Bronchial epithelial cell (primary cell): ENCODE data around the gene SATB1. TPM values are rescaled to one million over a fixed set of nuclear protein-coding genes. Genes with fewer than 3 reads are reported as not detected.

Source experiments
- DNase-seq: peaks from one replicate; pipeline ENCODE4 v3.0.0-alpha.2; 2010; ENCODE audit warnings: low read depth
- FAIRE-seq: peaks from 2 replicates; lab custom pipeline; 2011; peaks lifted over from hg19 to GRCh38; lab: Jason Lieb, UNC
- H3K27me3 ChIP-seq: 2 replicates; pipeline ENCODE4 v1.5.1; 2011; ENCODE audit warnings: low read length; ENCODE audit not compliant: control insufficient read depth, insufficient read depth
- H3K36me3 ChIP-seq: 2 replicates; pipeline ENCODE4 v1.5.1; 2011; ENCODE audit warnings: low read length; ENCODE audit not compliant: control insufficient read depth, insufficient read depth
- H3K4me3 ChIP-seq: 2 replicates; pipeline ENCODE4 v1.5.1; 2011; ENCODE audit warnings: mild to moderate bottlenecking, low read depth, low read length, control low read depth
- total RNA-seq: library from RNA; depleted of rRNA; stranded (reverse); fragments of >200 nt; gene quantifications from 2 replicates; pipeline ENCODE4 v1.2.1, GENCODE V29; 2014
- TF ChIP-seq, protein P1 (sequence below): IDR thresholded peaks from 2 replicates; pipeline ENCODE4 v1.5.1; 2011; ENCODE audit warnings: mild to moderate bottlenecking, moderate library complexity, low read length, control low read depth, inconsistent platforms; ENCODE audit not compliant: insufficient read depth, severe bottlenecking

Gene SATB1
- total RNA-seq, 1 donor from 2014 or later, result 16.3 TPM

DNA sequence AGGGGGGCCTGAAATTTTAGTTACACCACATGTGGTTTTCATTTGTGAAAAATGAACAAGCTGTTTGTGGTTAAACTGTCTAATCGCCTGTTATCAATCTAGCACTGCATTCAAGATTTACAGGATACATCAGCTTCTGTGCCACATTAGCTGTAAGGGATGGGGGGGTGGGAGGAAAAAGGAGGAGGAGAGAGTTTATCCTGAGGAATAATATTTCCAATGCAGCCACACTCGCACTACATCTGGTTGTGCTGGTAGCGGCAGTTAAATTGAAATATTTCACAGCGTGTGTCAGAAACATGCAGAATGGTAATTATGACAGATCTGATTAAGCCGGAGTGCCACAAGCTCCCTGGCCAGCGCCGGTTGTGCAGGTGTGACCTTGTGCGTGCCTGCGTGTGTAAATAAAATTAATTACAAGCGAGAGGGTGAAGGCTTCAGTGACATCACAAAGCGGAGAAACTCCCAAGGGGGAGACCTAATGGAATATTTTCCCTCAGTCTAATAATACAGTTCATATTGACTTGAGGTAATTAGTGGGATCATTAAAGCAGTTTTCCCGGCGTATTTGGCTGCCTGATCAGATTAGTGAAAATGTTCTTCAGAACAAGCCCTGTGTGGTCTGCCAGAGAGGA is 55.5 kb downstream of the SATB1 start:
- no peak for FAIRE-seq

DNA sequence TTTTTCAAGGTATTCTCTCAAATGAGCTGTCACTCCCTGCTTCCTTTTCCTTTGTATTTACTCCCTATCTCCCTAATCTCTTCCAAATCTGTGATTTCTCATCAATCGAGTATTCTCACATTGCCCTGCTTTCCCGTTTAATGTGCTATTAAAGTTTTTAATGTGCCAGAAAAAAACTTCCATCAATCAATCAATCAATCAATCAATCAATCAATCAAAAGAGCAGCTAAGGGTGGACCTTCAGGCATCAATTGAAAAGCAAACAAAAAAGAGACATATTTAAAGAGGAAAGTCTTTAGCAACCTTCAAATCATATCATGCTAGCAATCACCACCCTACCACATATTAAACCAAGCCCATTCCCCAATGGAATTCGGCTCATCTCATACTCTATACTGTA is 58.9 kb downstream of the SATB1 start:
- TF ChIP-seq, protein P1, sequence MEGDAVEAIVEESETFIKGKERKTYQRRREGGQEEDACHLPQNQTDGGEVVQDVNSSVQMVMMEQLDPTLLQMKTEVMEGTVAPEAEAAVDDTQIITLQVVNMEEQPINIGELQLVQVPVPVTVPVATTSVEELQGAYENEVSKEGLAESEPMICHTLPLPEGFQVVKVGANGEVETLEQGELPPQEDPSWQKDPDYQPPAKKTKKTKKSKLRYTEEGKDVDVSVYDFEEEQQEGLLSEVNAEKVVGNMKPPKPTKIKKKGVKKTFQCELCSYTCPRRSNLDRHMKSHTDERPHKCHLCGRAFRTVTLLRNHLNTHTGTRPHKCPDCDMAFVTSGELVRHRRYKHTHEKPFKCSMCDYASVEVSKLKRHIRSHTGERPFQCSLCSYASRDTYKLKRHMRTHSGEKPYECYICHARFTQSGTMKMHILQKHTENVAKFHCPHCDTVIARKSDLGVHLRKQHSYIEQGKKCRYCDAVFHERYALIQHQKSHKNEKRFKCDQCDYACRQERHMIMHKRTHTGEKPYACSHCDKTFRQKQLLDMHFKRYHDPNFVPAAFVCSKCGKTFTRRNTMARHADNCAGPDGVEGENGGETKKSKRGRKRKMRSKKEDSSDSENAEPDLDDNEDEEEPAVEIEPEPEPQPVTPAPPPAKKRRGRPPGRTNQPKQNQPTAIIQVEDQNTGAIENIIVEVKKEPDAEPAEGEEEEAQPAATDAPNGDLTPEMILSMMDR, result no peak
- FAIRE-seq (no peak), DNase-seq (no peak)
- no peaks in the 10 kb centered on the region for H3K36me3 ChIP-seq
- no peaks in the 10 kb centered on the region for H3K27me3 ChIP-seq
- no peak overlapping the region for H3K4me3 ChIP-seq

More for the DNA sequence above, 55.5 kb downstream of the SATB1 start:
- Histone ChIP-seq H3K4me3 (no peak overlapping the region), H3K36me3 (peaks cover 2% of the 10 kb centered on the region), H3K27me3 (no peaks in the 10 kb centered on the region)
- TF ChIP-seq, protein P1, result no peak
- no peak for DNase-seq

DNA sequence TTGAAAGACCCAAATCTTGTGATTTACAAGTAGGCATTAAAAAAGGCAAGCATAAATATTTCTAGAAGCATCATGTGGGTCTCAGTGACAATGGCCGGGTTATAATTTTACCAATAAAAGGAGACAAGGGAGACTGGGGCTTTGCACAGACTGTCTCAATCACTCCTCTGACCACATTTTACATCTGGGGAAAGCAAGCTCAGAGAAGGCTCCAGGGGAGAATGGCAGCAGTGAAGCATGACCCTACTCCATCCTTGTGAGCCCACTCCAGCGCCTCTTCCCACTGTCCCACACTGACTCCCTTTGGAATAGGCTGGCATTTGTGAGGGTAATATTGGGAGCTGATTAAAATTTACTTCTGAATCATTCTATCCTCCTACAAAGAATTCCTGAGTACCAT is 61.8 kb downstream of the SATB1 start:
- TF ChIP-seq, protein P1, result no peak
- Histone ChIP-seq H3K4me3 (no peak overlapping the region), H3K36me3 (no peaks in the 10 kb centered on the region), H3K27me3 (no peaks in the 10 kb centered on the region)
- no peak for FAIRE-seq
- DNase-seq, result no peak

DNA sequence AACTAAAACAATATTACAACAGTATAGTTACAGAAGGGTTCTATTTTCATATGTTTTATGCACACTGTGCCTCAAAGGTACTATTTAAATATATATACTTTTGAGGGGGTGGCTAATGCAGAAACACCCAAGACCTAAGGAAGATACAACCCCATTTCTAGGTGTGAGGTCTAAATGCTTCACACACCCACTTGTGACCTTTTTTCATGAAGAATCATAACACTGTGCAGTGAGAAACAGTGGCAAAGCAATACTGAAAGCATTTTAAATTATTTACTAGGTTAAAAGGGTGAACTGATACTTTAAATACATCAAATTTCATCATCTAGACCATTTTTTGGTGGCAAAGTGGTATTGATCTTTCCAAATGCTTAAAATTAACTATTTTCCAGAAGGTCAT is 67.4 kb downstream of the SATB1 start:
- no peaks in the 10 kb centered on the region for H3K27me3 ChIP-seq
- DNase-seq (no peak), FAIRE-seq (no peak)
- TF ChIP-seq, protein P1, result no peak
- H3K36me3 ChIP-seq, result no peaks in the 10 kb centered on the region
- H3K4me3 ChIP-seq, result no peak overlapping the region

DNA sequence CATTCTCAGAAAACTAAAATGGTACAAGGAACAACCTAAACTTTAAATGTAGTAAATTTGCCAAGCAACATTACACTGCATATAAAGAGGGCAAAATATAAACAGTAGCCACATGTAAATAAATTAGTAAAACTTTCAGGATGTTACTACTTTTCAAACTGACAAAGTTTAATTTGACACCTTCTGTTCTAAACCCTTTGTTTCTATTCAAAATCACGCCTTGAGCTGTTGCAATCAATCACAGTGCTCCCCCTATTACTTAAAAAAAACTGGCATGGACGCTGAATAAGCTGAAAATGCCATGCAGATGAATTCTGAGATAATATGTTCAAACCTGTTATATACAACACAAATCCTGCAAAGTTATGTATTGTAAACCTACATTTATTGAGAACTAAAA is 69.3 kb downstream of the SATB1 start:
- FAIRE-seq (no peak), DNase-seq (no peak)
- Histone ChIP-seq H3K36me3 (no peaks in the 10 kb centered on the region), H3K4me3 (no peak overlapping the region), H3K27me3 (no peaks in the 10 kb centered on the region)
- TF ChIP-seq, protein P1, result no peak

DNA sequence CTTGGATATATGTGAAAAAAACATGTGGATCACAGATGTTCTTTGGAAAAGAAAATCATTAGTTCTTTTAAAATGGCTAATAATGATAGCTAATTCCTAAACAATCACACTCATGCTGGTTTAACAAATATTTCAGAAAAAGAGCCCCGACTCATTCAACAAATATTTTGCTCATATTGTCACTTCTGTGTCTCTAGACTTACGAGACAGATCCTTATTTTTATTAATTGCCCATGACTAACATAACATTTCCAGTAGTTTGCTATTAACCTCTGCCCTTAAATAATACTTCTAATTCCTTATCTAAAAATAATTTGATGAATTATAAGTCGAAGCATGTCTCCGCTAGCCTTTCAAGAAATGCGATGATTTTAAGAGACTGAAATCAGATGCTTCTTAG is 70.4 kb downstream of the SATB1 start:
- DNase-seq (no peak), FAIRE-seq (no peak)
- Histone ChIP-seq H3K36me3 (no peaks in the 10 kb centered on the region), H3K4me3 (no peak overlapping the region), H3K27me3 (no peaks in the 10 kb centered on the region)
- TF ChIP-seq, protein P1, result no peak
